ENCODE results near the gene ZCCHC14. TPM values are rescaled to one million over a fixed set of nuclear protein-coding genes. Genes with fewer than 3 reads are reported as not detected.

The ZCCHC14 gene
- total and polyA plus RNA-seq, 2 of the 13 experiments (the other 11 are each of a cell fraction or from before 2014, with no cell fraction given) = 12.4 to 12.5 TPM

DNA sequence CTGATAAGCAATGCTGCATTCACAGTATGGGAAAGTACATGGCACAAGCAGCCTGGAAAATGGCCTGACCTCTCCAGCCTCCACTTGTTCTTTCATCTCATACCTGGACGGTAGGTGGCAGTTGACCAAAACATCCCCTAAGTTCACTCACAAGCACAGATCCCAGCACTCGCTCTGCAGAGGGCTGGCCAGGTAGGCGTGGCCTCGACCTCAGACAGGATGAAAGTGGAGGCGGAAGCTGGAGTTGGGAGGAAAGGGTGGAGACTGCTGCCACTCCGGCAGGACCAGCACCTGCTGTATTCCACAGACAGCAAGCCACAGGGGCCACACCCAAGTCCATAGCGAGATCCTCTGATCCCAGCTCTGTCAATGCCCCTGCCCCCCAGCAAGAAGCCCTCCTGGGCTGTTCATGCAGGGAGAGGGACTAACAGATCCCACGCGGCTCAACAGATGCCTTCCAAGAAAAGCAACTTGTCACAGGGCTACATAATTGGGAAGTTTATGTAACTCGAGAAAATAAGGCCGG lies 31.3 kb downstream of the ZCCHC14 start (continued):
- no peak for TF ChIP-seq NR2F6 (IDR thresholded peaks at IDR 0.05)
- peak; percentile 87 for TF ChIP-seq NR2F6 (CRISPR knock-in tag; IDR thresholded peaks at IDR 0.05)
- TF ChIP-seq ZNF430 (CRISPR knock-in tag; IDR thresholded peaks at IDR 0.05) = no peak; the same call in 1 of the 2 replicates
- TF ChIP-seq RARA (CRISPR knock-in tag; IDR thresholded peaks at IDR 0.05) = peak; percentile 74
- TF ChIP-seq ZNF549 (CRISPR knock-in tag; IDR thresholded peaks at IDR 0.05) = no peak
- TF ChIP-seq, protein P1, sequence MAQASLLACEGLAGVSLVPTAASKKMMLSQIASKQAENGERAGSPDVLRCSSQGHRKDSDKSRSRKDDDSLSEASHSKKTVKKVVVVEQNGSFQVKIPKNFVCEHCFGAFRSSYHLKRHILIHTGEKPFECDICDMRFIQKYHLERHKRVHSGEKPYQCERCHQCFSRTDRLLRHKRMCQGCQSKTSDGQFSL (CRISPR knock-in tag; IDR thresholded peaks at IDR 0.05) = no peak
- TF ChIP-seq TGIF2 (CRISPR knock-in tag; IDR thresholded peaks at IDR 0.05) = 0 out of 2 replicates have a peak, but pooled peaks have one; percentile 40
- TF ChIP-seq LCORL (IDR thresholded peaks at IDR 0.05) = no peak
- TF ChIP-seq LCORL (CRISPR knock-in tag; IDR thresholded peaks at IDR 0.05) = peak; percentile 85
- TF ChIP-seq TBX2 (CRISPR knock-in tag; IDR thresholded peaks at IDR 0.05; ENCODE audit: borderline replicate concordance) = peak; percentile 80; the same call in 1 of the 2 replicates
- TF ChIP-seq TRIM24 (CRISPR knock-in tag; IDR thresholded peaks at IDR 0.05) = no peak
- TF ChIP-seq, protein P2, sequence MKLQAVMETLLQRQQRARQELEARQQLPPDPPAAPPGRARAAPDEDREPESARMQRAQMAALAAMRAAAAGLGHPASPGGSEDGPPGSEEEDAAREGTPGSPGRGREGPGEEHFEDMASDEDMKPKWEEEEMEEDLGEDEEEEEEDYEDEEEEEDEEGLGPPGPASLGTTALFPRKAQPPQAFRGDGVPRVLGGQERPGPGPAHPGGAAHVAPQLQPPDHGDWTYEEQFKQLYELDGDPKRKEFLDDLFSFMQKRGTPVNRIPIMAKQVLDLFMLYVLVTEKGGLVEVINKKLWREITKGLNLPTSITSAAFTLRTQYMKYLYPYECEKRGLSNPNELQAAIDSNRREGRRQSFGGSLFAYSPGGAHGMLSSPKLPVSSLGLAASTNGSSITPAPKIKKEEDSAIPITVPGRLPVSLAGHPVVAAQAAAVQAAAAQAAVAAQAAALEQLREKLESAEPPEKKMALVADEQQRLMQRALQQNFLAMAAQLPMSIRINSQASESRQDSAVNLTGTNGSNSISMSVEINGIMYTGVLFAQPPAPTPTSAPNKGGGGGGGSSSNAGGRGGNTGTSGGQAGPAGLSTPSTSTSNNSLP (IDR thresholded peaks at IDR 0.05; ENCODE audit: low read depth, low read length) = peak; percentile 58; the same call in 1 of the 2 replicates
- TF ChIP-seq ZSCAN30 (CRISPR knock-in tag; IDR thresholded peaks at IDR 0.05) = no peak
- TF ChIP-seq, protein P3, sequence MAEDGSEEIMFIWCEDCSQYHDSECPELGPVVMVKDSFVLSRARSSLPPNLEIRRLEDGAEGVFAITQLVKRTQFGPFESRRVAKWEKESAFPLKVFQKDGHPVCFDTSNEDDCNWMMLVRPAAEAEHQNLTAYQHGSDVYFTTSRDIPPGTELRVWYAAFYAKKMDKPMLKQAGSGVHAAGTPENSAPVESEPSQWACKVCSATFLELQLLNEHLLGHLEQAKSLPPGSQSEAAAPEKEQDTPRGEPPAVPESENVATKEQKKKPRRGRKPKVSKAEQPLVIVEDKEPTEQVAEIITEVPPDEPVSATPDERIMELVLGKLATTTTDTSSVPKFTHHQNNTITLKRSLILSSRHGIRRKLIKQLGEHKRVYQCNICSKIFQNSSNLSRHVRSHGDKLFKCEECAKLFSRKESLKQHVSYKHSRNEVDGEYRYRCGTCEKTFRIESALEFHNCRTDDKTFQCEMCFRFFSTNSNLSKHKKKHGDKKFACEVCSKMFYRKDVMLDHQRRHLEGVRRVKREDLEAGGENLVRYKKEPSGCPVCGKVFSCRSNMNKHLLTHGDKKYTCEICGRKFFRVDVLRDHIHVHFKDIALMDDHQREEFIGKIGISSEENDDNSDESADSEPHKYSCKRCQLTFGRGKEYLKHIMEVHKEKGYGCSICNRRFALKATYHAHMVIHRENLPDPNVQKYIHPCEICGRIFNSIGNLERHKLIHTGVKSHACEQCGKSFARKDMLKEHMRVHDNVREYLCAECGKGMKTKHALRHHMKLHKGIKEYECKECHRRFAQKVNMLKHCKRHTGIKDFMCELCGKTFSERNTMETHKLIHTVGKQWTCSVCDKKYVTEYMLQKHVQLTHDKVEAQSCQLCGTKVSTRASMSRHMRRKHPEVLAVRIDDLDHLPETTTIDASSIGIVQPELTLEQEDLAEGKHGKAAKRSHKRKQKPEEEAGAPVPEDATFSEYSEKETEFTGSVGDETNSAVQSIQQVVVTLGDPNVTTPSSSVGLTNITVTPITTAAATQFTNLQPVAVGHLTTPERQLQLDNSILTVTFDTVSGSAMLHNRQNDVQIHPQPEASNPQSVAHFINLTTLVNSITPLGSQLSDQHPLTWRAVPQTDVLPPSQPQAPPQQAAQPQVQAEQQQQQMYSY (CRISPR knock-in tag; IDR thresholded peaks at IDR 0.05) = peak; percentile 91
- TF ChIP-seq SMAD1 (CRISPR knock-in tag; IDR thresholded peaks at IDR 0.05; ENCODE audit: borderline replicate concordance, low read depth) = peak; percentile 44; the same call in 1 of the 2 replicates
- no peak for TF ChIP-seq ZNF253 (CRISPR knock-in tag; IDR thresholded peaks at IDR 0.05; ENCODE audit: borderline replicate concordance)
- peak; percentile 50; the same call in 1 of the 2 replicates for TF ChIP-seq KDM1A (CRISPR knock-in tag; IDR thresholded peaks at IDR 0.05)
- no peak for TF ChIP-seq U2AF1 (optimal IDR thresholded peaks at IDR 0.05; ENCODE audit: low read depth, low read length)
- TF ChIP-seq PPARG (CRISPR knock-in tag; conservative IDR thresholded peaks at IDR 0.05) = peak; percentile 51; the same call in 1 of the 2 replicates
- TF ChIP-seq ARNT2 (CRISPR knock-in tag; IDR thresholded peaks at IDR 0.05; ENCODE audit: low read depth) = peak; percentile 49; the same call in 1 of the 2 replicates
- 0 out of 2 replicates have a peak, but pooled peaks have one; percentile 37 for TF ChIP-seq ZNF225 (CRISPR knock-in tag; IDR thresholded peaks at IDR 0.05)
- TF ChIP-seq ZNF768 (CRISPR knock-in tag; IDR thresholded peaks at IDR 0.05) = peak; percentile 31; the same call in 1 of the 2 replicates
- TF ChIP-seq ARID2 (CRISPR knock-in tag; IDR thresholded peaks at IDR 0.05; ENCODE audit: borderline replicate concordance) = no peak
- TF ChIP-seq DMAP1 (CRISPR knock-in tag; IDR thresholded peaks at IDR 0.05) = peak; percentile 49

Measured in HepG2 (cell line).